ENCODE measurements around the gene LAPTM5.

The LAPTM5 gene

DNA sequence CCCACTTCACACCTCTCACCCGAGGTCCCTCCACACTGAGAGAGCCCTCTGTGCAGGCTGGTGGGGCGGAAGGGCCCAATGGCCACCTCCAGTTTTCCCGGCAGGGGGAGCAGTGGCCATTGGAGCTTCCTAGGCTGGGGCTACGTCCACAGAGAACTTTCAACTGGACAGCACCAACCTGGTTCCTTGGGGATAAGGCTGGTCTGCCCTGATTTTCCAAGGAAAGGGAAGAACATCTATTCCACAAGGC is 20.3 kb upstream of the LAPTM5 start:
- in situ Hi-C loops (cut with HindIII; ENCODE audit: low sequenced_read_pairs), result no loop called here
- no peak overlapping the region for H3K4me3 ChIP-seq (ENCODE audit: low read depth, low read length)
- DNase-seq (ENCODE audit: low read depth, low spot score), result no peak
- TF ChIP-seq, protein P1, sequence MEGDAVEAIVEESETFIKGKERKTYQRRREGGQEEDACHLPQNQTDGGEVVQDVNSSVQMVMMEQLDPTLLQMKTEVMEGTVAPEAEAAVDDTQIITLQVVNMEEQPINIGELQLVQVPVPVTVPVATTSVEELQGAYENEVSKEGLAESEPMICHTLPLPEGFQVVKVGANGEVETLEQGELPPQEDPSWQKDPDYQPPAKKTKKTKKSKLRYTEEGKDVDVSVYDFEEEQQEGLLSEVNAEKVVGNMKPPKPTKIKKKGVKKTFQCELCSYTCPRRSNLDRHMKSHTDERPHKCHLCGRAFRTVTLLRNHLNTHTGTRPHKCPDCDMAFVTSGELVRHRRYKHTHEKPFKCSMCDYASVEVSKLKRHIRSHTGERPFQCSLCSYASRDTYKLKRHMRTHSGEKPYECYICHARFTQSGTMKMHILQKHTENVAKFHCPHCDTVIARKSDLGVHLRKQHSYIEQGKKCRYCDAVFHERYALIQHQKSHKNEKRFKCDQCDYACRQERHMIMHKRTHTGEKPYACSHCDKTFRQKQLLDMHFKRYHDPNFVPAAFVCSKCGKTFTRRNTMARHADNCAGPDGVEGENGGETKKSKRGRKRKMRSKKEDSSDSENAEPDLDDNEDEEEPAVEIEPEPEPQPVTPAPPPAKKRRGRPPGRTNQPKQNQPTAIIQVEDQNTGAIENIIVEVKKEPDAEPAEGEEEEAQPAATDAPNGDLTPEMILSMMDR (IDR thresholded peaks at IDR 0.05; ENCODE audit: low read depth, low read length), result peak; percentile 43

DNA sequence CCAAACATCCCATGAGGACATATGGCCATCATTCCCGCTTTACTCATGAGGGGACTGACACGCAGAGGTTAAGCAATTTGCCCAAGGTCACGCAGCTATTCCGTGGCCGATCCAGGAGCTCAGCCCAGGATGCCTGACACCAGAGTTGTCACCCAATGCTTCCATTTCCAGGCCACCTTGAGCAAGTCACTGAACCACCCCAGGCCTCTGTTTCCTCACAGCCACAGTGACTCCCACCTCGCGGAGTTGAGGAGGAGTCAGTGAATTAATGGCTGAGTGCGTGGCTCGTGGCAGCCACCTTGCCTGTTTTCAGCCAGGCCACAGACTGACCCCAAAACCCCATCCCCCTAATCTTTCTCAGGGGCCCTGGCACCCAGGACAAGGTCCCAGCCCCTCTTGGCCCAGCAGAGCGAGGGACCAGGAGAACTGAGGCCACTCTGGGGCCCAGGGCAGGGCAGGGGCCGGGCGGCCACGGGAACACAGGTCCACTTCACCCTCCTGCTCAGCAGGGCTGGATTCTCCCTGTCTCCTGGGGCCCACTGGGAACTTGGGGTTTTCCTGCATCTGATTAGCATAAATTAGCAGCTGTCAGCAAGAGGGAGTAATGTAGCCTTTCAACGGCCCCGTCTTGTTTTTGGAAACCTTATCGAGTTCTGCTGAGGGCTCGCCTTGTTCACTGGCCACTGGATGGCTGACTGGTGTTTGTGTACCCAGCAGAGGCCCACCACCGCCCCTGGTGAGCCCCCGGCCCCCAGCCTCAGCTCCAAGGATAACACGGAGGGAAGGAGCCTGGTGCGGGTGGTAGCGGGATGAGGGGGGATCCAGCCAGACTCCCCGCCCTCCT is 19.7 kb upstream of the LAPTM5 start:
- H3K4me3 ChIP-seq (ENCODE audit: low read depth, low read length), result no peak overlapping the region
- in situ Hi-C loops (cut with HindIII; ENCODE audit: low sequenced_read_pairs), result no loop called here
- DNase-seq (ENCODE audit: low read depth, low spot score), result no peak
- TF ChIP-seq, protein P1 (IDR thresholded peaks at IDR 0.05; ENCODE audit: low read depth, low read length), result no peak

DNA sequence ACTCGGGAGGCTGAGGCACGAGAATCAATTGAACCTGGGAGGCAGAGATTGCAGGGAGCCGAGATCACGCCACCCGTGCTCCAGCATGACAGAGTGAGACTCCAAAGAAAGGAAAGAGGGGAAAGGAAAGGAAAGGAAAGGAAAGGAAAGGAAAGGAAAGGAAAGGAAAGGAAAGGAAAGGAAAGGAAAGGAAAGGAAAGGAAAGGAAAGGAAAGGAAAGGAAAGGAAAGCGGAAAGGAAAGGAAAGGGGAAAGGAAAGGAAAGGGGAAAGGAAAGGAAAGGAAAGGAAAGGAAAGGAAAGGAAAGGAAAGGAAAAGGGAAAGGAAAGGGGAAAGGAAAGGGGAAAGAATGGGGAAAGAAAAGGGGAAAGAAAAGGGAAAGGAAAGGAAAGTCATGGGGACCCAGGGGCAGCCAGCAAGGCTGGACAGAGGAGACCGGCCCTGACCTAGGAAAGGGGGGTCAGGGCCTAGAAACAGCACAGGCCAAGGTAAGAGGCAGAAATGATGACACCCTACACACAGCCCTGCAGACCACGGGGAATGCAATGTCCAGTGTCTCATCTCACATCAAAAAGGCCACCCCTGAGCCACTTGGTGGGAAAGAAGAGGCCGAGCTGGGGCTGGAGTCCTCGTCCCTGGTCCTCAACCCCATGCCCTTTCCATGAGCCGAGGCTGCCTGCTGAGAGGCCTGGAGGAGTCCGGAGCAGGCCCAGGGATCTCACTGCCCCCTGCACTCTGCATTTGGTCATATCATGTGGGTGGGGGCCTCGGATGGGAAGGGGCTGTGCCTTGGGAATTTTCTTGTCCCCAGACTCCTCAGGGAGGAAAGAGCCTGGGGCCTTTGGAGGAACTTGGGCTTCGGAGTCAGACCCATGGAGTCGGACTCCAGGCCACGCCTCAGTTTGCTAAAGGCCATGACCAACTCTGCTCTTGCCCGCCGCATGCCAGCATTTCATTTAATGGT is 18.8 kb upstream of the LAPTM5 start:
- DNase-seq (ENCODE audit: low read depth, low spot score), result no peak
- TF ChIP-seq, protein P1 (IDR thresholded peaks at IDR 0.05; ENCODE audit: low read depth, low read length), result no peak
- no peak overlapping the region for H3K4me3 ChIP-seq (ENCODE audit: low read depth, low read length)
- in situ Hi-C loops (cut with HindIII; ENCODE audit: low sequenced_read_pairs), result no loop called here

DNA sequence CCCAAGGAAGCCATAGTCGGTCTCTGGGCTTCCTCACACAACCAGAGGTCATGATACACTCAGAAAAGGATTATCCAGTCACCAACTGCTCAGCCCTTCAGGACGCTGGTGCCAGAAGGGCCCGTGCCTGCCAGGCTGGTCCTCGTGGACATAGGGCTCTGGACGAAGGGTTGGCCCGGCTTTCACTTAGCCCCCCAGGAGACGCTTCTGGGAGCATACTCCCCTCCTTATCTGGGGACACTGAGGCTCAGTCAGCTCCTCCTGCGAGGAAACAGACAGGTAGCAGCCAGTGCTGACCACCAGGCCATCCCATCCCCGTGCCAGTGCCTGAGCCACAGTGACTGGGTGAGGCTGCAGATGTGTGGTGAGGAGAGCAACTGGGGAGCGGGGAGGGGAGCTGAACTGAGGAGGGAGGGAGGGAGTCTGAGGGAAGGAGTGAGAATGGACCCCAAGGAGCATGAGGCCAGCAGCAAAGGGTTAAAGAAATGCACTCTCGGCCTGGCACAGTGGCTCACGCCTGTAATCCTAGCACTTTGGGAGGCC is 17.9 kb upstream of the LAPTM5 start:
- in situ Hi-C loops (cut with HindIII; ENCODE audit: low sequenced_read_pairs), result no loop called here
- no peak overlapping the region for H3K4me3 ChIP-seq (ENCODE audit: low read depth, low read length)
- TF ChIP-seq, protein P1 (IDR thresholded peaks at IDR 0.05; ENCODE audit: low read depth, low read length), result no peak
- no peak for DNase-seq (ENCODE audit: low read depth, low spot score)

DNA sequence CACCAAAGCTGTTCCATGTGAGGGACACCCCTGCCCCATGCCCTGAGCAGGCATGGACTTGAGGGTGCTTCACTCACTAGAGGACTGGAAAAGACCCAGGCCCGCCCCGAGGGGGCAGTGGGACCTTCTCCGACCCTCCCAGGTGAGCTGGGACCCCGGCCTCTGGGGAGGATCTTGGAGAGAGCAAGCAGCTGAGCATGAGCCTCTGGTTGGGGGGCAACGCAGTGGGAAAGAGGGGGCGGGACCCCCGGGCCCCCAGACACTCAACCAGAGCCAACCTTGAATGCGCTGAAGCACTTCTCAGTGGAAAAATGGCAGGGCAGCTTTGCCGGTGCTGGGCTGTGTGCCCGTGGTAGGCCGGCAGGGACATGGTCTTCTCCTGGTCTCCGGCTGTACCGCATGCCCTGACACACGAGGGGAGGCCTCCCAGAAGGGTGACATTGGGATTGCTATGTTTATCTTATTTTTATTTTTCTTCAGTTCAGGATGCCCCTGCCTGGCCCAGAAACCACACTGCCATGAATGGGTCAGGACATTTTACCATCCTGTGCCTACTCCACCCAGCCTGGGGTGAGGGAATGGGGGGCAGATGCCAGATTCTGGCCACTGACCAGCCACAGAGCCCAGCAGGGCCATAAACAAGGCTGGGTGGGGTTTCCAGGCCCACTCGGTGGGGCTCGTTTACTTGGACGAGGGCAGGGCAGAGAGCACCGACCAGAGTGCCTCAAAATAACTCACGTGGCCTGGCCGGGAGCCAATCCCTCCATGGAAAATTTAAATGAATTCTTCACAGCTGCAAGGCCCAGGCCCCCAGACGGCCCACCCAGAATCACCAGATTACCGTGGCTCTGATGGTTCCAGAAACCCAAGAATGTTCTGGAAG is 17.2 kb upstream of the LAPTM5 start:
- no peak overlapping the region for H3K4me3 ChIP-seq (ENCODE audit: low read depth, low read length)
- in situ Hi-C loops (cut with HindIII; ENCODE audit: low sequenced_read_pairs), result no loop called here
- TF ChIP-seq, protein P1 (IDR thresholded peaks at IDR 0.05; ENCODE audit: low read depth, low read length), result no peak
- DNase-seq (ENCODE audit: low read depth, low spot score), result no peak
